GM21447 (cell line): Measurements from ENCODE around the gene MRPL21.

ENCODE experiments used
- ATAC-seq: cut with Tn5 transposase; IDR thresholded peaks from one replicate; pipeline ENCODE4 v1.9.1; 2021; ENCODE audit not compliant: unreplicated experiment

Gene MRPL21

GRCh38 chr11:68843052-68843561, 60.5 kb downstream of the MRPL21 start:
- ATAC-seq, result no peak

- no peak for ATAC-seq
Measured at GRCh38 chr11:68842427-68843051, 61.1 kb downstream of the MRPL21 start.

- no peak for ATAC-seq
Measured at GRCh38 chr11:68841718-68842426, 61.8 kb downstream of the MRPL21 start, which contains the start of gene CPT1A. Gene CPT1A (minus strand): TSS chr11:68841916. CDS start chr11:68815474, 26,442 bp downstream.
